Fibroblast of lung (primary cell): Measurements from ENCODE around the gene SANBR.

Experiments used
- EZH2 ChIP-seq: IDR thresholded peaks from 2 replicates; pipeline ENCODE4 v1.5.1; 2012; ENCODE audit warnings: low read length, control low read depth, mild to moderate bottlenecking; ENCODE audit errors: missing control alignments
- TF ChIP-seq, protein P1 (sequence below), 2 donors: IDR thresholded peaks in 1 of 2; conservative IDR thresholded peaks in 1 of 2; 1 replicate in 1 of 2; 2 replicates in 1 of 2; pipeline ENCODE4 v1.5.1; 2011 to 2012; ENCODE audit warnings: low read length in 2 of 2, control low read depth in 1 of 2, inconsistent platforms in 1 of 2, low read depth in 1 of 2, mild to moderate bottlenecking in 1 of 2

DNA sequence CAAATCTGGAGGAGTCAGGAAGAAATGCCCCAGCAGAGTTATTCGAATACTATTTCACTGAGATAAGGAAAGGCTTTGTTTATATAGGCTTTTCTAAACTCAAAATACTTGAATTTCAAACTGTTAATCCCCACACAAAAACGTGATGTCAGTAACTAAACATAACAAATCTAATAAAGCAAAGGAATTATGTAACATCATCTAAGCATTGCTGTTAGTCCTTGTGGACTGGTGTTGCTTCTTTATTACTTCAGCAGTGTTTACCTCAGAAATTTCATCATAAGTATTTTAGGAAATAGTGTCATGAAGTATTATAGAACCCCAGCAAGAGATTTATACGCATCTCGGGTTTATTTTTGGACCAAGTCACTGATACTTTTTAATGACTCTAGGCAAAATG, 19.7 kb upstream of the SANBR start:
- TF ChIP-seq, protein P1, sequence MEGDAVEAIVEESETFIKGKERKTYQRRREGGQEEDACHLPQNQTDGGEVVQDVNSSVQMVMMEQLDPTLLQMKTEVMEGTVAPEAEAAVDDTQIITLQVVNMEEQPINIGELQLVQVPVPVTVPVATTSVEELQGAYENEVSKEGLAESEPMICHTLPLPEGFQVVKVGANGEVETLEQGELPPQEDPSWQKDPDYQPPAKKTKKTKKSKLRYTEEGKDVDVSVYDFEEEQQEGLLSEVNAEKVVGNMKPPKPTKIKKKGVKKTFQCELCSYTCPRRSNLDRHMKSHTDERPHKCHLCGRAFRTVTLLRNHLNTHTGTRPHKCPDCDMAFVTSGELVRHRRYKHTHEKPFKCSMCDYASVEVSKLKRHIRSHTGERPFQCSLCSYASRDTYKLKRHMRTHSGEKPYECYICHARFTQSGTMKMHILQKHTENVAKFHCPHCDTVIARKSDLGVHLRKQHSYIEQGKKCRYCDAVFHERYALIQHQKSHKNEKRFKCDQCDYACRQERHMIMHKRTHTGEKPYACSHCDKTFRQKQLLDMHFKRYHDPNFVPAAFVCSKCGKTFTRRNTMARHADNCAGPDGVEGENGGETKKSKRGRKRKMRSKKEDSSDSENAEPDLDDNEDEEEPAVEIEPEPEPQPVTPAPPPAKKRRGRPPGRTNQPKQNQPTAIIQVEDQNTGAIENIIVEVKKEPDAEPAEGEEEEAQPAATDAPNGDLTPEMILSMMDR (conservative IDR thresholded peaks at IDR 0.05 in 1 of 2, IDR thresholded peaks at IDR 0.05 in 1 of 2; ENCODE audit: low read depth in 1 of 2, low read length in 2 of 2): no peak
- no peak for TF ChIP-seq EZH2
